Heart right ventricle (tissue), 16 donors: Measurements from ENCODE around the gene TBXAS1. TPM values are rescaled to one million over a fixed set of nuclear protein-coding genes. Genes with fewer than 3 reads are reported as not detected.

Source experiments
- ATAC-seq, 8 donors: fragments of 200-7000 bp; cut with Tn5 transposase; one replicate each; pipeline ENCODE4 v1.9.1; 2020; ENCODE audit warnings: mild to moderate bottlenecking in 8 of 8, moderate library complexity in 8 of 8, moderate number of reproducible peaks in 1 of 8
- DNase-seq, 2 donors: peaks; one replicate each; pipeline ENCODE4 v3.0.0-alpha.2; 2020
- H3K27ac ChIP-seq, 10 donors: fragments of 200-600 bp; sonication (generic) in 2 of 10; one replicate each; pipeline versions ENCODE4 v1.5.0 to v1.8.0; 2020 to 2022; ENCODE audit warnings: mild to moderate bottlenecking in 3 of 10
- H3K27me3 ChIP-seq, 7 donors: fragments of 200-600 bp; one replicate each; pipeline ENCODE4 v1.8.0; 2021 to 2022; ENCODE audit warnings: mild to moderate bottlenecking in 2 of 7
- H3K36me3 ChIP-seq, 9 donors: fragments of 200-600 bp; sonication (generic) in 1 of 9; one replicate each; pipeline versions ENCODE4 v1.5.0 to v1.8.0; 2020 to 2022; ENCODE audit warnings: mild to moderate bottlenecking in 2 of 9
- H3K4me1 ChIP-seq, 9 donors: fragments of 200-600 bp; sonication (generic) in 1 of 9; one replicate each; pipeline versions ENCODE4 v1.5.0 to v1.8.0; 2020 to 2022; ENCODE audit warnings: mild to moderate bottlenecking in 4 of 9
- H3K4me3 ChIP-seq, 10 donors: fragments of 200-600 bp; sonication (generic) in 2 of 10; one replicate each; pipeline versions ENCODE4 v1.5.0 to v1.8.0; 2020 to 2022; ENCODE audit warnings: mild to moderate bottlenecking in 7 of 10, moderate library complexity in 2 of 10
- H3K9me3 ChIP-seq, 11 donors: fragments of 200-600 bp in 10 of 11; sonication (generic) in 2 of 11; one replicate each; pipeline versions ENCODE4 v1.5.0 to v1.8.0; 2013 to 2022; ENCODE audit warnings: mild to moderate bottlenecking in 2 of 11, control low read depth in 1 of 11, moderate library complexity in 1 of 11
- CTCF ChIP-seq, 9 donors: fragments of 200-600 bp; sonication (generic) in 2 of 9; IDR thresholded peaks; one replicate each; pipeline versions ENCODE4 v1.5.0 to v1.8.0; 2021 to 2022; ENCODE audit warnings: antibody characterized with exemption in 9 of 9, mild to moderate bottlenecking in 5 of 9, moderate library complexity in 1 of 9
- WGBS, 2 donors: extraction: QIAGEN DNeasy Blood & Tissue Kit; methylation state at CpG; one replicate each; pipeline ENCODE4 v1.1.7; 2013; ENCODE audit warnings: inconsistent platforms in 1 of 2; 5-methylcytosine and 5-hydroxymethylcytosine counted together
- intact Hi-C, 10 donors: fragments of 100-400 bp; cut with DNase I; formaldehyde crosslinking; loops; one replicate each; pipeline versions ENCODE4 v1.11.1 to v1.14.2; 2022
- polyA plus RNA-seq, 2 donors: library from polyadenylated mRNA; stranded (reverse); fragments of 200-250 nt; gene quantifications; one replicate each; pipeline ENCODE4 v1.2.3, GENCODE V29; 2013
- total RNA-seq, 10 donors: library from RNA; stranded (reverse); fragmentation: NEBNext Ultra II Directional in 3 of 10; extraction: Animal tissue kit (Norgen Biotek cat#: 25700) in 3 of 10; gene quantifications; one replicate each; pipeline versions ENCODE4 v1.2.1 to v1.2.4, GENCODE V29; 2021 to 2023
- donor health status: Arrhythmogenic right ventricular cardiomyopathy.
- donor health status: ischemic (EF 13 %, LVEDD 7.1; RV severe dilation, severe dysfunction).
- donor health status: healthy with polysubstance abuse.
- donor health status: DM: no; HTN: yes; CAD: no.
- donor health status: DM: no; HTN: no; CAD: no.
- donor health status: ischemic (EF 25% LVEDD 6.9; RV normal size, moderate dysfunction).
- donor health status: ischemic (EF 25% LVEDD 5.7; RV mildly dilated, moderate dysfunction).
- donor health status: healthy.
- donor health status: DM: yes; HTN: yes; CAD: no.
- donor health status: Ischemic cardiomyopathy.
- donor health status: ischemic (EF 35%, LVEDD 5.7; RV mildly dilated, moderate dysfunction).
- donor health status: nonischemic (EF 11% LVEDD 7.7; RV severe dilation, severe dysfunction).
- donor health status: DM: yes; HTN: yes; CAD: no.
- donor health status: PGD.
- donor health status: ischemic (EF 29% LVEDD 5.4; RV normal size, mild dysfunction).
- donor health status: nonischemic (EF 23%, LVEDD 6.1; RV moderate dilation, normal function).

Gene TBXAS1
- total and polyA plus RNA-seq, 12 donors, result 1.7 to 17.7 (median 3.7) TPM

GRCh38 chr7:139976838-139977656 is 148.0 kb downstream of the TBXAS1 start:
- DNase-seq (no peak), ATAC-seq (no peak)
- 81 to 83% methylated on average over 17 of the region's 17 CpGs for WGBS, 2 donors

GRCh38 chr7:139981511-139981895 is 152.4 kb downstream of the TBXAS1 start:
- no peak overlapping the region for H3K27ac ChIP-seq
- ATAC-seq (no peak), DNase-seq (no peak)
- no peak overlapping the region for H3K4me3 ChIP-seq
- H3K4me1 ChIP-seq, result peaks cover 0 to 11% (median 0%) of the 10 kb centered on the region in 9 donors
- TF ChIP-seq CTCF (IDR thresholded peaks at IDR 0.05), result no peak
- intact Hi-C loops, result no loop called here
- peaks cover 0 to 6% (median 0%) of the 10 kb centered on the region in 7 donors for H3K27me3 ChIP-seq
- H3K36me3 ChIP-seq, result no peaks in the 10 kb centered on the region
- WGBS, 2 donors, result 91 to 93% methylated on average over 5 of the region's 5 CpGs
- H3K9me3 ChIP-seq, result no peaks in the 10 kb centered on the region

More at GRCh38 chr7:139976838-139977656, 148.0 kb downstream of the TBXAS1 start:
- Histone ChIP-seq H3K4me1 (peaks cover 0 to 11% (median 0%) of the 10 kb centered on the region in 9 donors), H3K27me3 (peaks cover 0 to 6% (median 0%) of the 10 kb centered on the region in 7 donors), H3K27ac (no peak overlapping the region), H3K9me3 (no peaks in the 10 kb centered on the region), H3K4me3 (no peak overlapping the region), H3K36me3 (peaks cover 0 to 9% (median 0%) of the 10 kb centered on the region in 9 donors)
- intact Hi-C loops, result no loop called here
- no peak for TF ChIP-seq CTCF (IDR thresholded peaks at IDR 0.05)

DNA sequence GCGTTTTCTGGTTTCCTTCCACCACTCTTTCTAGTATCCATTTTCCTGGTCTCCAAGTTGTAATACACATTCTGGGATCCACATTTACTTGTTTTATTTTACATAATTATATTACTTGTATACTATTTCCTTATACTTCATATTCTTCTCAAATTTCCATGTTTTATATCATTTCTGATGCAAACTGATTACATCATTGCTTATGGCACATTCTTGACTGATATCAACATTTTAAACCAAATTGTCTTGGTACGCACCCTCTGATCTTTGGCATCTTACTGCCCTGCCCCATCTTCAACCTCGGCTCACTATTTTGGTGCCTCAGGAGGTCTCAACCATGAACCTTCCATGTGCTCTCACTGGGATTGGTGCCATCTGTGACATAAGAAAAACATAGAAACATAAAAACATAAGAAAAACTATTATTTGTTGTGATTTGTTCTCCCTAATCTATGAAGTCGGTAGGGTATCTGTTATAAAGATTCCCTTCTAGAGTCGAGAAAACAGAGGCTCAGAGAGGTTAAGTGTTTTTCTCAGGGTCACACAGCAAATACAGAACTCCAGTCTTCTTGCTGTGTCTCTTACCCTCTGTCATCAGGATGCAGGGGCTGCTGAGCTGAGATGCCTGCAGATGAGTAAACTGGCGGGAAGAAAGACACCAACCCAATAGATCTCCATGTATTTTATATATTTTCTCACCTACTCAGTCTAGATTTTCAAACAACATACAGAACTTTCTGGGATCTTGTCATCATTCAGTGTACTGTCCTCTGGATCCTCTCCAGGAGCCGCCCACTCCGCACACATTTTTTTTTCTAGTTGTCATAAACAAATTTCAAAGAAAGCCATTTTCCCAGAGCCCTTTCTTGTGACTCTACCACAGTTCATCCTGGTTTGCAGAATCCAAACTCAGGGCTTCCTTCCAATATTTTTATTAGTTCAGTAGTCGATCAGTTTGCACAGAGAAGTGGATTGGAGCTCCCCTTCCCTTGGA is 154.2 kb downstream of the TBXAS1 start:
- Histone ChIP-seq H3K27me3 (peaks cover 0 to 6% (median 0%) of the 10 kb centered on the region in 7 donors), H3K9me3 (no peaks in the 10 kb centered on the region), H3K36me3 (no peaks in the 10 kb centered on the region), H3K27ac (no peak overlapping the region), H3K4me1 (peaks cover 0 to 11% (median 0%) of the 10 kb centered on the region in 9 donors), H3K4me3 (no peak overlapping the region)
- no peak for DNase-seq
- WGBS, 2 donors, result 80 to 82% methylated on average over 9 of the region's 9 CpGs
- intact Hi-C loops, result no loop called here
- ATAC-seq, result no peak
- TF ChIP-seq CTCF (IDR thresholded peaks at IDR 0.05), result no peak
